Stimulated activated CD4-positive, alpha-beta T cell treated with anti-CD3 and anti-CD28 coated beads, Interleukin-2, amount 100 ng/mL, for 4 hours (primary cell): ENCODE data around the gene ZXDC.

ENCODE experiments used
- DNase-seq: peaks from one replicate; pipeline ENCODE4 v3.0.0-alpha.2; 2020; ENCODE audit warnings: low read depth

Gene ZXDC

DNA sequence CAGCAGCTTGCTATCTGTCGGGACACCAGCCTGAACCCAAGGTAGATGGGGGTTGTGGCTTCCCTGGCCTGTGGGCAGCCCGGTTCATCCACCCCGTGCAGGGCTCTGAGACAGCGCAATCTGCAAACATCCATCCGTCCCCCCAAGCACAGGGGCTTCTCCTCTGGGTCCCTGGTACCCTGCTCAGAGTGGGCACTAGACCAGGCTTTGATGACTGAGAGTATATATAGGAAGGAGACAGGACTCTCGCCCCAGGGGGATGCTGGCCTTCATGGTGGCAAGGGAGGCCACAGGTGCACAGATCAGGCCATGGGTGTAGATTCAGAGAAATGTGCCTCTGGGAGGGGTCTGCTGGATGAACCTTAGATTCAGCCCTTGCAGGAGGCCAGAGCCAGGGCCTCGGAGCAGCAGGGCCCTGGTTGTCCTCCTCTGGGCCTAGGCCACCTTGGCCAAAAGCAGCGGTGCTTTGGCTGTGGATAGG lies 40.7 kb downstream of the ZXDC start:
- no peak for DNase-seq

DNA sequence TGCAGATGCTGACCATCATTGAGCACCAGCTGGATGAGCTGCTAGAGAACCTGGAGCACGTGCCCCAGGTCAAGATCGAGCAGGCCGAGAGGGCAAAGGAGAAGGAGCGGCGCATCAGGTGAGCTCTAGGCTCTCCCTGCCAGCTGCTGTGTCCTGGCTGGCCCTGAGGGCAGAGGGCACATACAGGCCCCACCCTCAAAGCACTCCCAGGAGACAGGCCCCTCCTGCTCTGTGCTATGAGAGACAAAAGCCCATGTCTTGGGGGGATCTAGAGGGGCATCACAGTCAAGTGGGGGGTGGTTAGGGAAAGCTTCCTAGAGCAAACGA lies 41.5 kb downstream of the ZXDC start:
- DNase-seq: no peak

DNA sequence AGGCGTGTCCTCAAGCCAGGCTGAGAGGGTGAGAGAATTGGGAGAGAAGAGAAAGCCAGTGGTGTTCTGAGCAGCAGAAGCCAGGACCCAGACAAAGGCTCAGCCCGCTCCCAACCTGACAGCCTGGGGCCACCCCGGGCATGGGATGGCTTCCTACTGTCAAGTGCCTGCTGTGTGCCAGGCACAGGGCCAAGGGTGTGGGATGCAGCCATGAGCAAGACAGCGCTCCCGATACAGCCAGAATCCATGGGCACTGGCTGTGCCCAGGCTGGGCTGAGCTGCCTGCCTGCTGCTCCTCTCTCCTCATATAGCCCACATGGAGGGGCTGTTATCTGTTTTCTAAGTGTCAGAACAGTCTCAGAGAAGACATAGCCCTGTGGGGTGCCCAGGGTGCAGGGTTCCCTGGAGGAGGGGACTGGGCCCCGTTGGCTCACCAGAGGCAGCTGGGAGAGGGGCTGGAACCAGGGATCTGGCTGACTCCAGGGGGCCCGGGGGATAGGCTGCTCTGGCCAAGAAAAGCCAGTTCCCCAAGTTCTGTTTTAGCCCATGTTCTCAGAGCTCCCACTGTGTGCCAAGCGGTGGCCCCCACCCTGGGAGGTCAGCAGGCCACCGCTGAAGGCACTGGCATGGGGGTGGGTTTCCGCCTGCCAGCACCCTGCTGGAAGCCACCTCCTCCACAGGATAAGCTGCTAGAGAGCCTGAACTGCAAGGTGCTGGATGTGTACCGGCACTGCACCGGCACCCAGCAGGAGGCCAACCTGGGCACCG lies 42.0 kb downstream of the ZXDC start:
- no peak for DNase-seq

DNA sequence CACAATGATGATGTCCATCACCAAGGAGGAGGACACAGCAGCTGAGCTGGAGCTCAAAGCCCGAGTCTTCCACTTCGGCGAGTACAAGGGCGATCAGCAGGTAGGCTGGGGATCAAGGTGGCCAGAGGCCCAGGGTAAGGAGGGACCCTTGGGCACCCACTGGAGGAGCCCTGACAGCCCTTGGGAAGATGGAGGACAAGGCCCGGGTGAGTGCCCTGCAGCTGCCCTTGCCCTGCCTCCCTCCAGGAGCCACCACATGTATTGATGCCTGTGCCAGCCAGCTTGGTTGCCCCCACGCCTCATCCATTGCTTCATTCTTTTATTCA lies 42.6 kb downstream of the ZXDC start:
- DNase-seq: no peak

DNA sequence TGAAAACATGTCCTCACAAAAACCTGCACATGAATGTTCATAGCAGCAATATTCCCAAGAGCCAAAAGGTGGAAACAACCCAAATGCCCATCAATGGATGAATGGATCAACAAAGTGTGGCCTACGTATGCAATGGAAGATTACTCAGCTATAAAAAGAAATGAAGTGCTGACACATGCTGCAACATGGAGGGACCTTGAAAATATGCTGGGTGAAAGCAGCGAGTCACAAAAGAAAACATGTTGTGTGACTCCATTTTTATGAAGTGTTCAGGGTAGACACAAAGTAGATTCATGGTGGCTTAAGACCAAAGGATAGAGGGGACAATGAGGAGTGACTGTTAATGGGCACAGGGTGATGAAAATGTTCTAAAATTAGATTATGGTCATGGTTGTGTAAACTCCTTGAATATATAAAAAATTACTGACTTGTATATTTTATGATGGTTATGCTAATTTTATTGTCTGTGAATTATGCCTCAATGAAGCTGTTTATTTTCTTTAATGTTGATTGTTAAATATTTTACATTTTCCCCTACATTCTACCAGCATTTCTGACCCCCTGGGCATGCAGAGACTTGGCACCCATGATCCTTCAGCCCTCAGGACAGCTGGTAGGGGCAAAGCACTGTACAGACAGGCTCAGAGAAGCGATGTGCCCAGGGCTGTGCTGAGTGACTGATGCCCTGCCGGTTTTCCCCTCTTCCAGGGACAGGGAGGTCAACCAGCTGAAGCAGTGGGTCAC lies 43.2 kb downstream of the ZXDC start:
- DNase-seq: no peak

DNA sequence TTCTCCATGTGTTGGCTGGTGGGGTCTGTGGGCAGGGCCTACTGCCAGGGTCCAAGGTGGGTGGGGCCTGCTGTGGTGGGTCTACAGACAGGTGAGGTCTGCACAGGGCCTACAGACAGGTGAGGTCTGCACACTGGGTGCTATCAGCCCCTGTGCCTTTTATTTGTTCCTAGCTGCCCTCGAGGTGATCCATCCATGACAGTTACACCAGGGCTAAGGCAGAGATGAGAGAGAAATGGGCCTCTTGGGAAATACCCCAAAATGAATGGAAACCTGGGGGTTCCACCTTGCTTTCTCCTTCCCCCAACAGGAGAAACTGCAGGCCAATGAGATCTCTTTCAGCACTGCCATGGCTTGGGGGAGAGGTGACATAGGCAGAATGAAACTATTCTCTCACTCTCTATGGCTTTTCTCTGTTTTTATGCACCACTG lies 44.6 kb downstream of the ZXDC start:
- DNase-seq: no peak

DNA sequence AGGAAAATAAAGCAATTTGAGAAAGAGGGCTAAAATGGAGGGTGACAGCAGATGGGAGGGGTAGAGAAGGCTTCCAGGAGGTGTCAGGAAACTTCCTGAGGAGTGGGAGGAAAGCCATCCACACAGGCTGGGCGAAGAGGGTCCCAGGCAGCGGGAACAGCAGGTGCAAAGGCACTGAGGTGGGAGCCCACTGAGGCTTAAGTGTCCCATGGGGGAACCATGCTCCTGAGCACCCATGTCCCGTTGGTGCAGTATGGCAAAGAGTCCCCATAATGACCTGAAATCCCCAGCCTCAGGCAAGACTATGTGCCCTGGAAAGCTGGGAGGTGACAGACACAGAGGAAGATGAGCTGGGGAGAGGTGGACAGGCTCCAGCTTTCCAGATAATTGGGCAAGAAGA lies 50.9 kb downstream of the ZXDC start:
- no peak for DNase-seq

DNA sequence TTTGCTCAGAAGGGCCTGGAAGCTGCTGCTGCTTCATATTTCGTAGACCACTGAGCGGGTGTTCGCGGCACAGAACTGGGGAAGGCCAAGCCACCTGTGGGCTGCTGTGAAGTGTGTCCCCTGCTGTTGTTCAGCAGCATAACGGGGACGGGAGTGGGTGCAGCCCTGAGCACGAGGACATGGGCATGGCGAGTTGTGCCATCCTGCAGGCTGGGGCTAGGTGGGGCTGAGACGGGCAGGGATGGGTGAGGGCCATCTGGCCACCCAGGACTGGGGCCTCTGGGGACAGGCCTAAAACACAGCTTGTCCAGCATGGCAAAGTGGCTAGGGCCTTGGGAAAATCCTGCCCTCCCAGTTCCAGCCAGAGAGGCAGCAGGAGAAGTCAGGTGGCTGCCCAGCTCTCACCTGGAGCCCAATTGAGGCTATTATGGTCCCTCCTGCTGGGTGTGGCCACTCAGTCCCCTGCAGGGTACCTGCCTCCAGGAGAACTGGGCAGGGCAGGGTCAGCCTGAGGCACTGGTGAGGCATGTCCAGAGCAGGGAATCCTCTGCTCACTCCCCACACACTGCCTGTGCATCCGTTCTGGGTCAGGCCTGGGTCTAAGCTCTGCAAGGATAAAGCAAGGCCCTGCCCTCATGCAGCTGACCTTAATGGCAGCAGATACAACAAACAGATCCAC lies 51.5 kb downstream of the ZXDC start:
- DNase-seq: no peak

DNA sequence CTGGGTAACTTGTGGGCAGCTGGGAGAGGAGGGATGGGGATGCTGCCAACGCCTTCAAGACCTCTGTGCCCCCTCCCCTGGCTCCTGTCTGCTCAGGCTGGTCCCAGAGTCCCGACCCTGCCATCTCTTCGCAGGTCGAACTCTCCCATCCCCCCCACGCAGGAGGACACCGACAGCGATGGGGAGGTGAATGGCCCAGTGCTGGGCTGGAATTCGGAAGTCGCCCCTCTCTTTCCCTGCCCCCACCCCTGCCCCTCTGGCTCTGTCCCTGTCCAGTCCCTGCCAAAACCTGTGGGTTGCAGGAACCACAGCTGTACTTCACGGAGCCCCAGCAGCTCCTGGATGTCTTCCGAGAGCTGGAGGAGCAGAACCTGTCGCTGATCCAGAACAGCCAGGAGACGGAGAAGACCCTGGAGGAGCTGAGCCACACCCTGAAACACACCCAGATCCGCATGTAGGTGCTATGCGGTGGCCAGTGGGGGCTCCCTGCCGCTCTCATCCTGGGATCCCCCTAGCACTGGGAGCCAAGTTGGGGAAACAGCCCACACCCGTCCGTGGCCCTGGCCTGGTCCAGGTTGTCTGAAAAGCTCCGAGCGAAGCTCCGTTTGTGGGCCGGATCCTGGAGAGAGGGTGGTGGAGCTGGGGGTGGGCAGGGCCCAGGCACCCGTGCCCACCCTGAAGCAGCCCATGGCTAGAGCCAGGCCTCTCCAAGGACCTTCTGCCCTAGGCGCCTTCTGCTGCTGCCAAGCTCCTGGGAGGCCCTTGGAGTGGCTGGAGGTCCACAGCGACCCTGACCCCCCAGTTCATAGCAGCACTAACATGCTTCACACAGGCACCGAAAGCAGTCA lies 52.3 kb downstream of the ZXDC start:
- DNase-seq: no peak

DNA sequence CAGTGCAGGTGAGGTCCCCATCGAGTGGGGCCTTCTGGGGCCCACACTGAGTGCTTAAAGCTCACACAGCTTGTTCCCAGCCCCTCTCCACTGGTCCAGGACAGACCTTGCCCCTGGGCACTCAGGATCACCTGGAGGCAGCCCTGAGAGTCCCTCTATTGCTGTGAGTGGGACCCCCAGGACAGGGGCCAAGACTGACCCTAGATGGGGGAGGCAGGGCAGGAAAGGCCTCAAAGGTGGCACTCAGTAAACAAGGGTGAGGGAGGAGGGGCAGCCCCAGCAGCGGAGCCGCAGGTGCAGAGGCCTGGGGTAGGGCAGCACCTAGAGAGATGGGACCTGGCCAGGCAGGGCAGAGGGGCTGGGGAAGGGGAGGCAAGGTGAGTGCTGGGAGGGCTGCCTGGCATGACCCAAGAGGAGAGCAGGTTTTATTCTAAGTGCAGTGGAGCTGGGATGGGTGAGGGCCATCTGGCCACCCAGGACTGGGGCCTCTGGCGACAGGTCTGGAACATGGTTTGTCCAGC lies 53.1 kb downstream of the ZXDC start:
- no peak for DNase-seq

DNA sequence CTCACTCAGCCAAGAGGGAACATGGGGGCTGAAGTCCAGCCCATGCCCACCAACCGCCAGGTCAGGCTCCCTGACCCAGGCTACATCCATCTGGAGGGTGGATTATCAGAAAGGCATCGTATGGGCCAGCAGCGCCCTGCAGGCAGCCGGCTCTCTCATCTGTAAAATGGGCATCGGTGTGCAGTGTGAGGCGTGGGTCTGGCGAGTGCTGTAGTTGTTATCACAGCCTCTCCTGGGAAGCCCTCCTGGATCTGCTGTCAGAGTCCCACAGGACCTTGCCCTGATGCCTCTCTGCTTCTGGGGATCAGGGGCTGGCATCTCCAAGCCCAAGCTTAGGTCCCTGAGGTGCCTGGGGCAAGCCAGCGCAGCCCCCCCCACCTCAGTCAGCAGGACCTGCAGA lies 53.6 kb downstream of the ZXDC start:
- no peak for DNase-seq

DNA sequence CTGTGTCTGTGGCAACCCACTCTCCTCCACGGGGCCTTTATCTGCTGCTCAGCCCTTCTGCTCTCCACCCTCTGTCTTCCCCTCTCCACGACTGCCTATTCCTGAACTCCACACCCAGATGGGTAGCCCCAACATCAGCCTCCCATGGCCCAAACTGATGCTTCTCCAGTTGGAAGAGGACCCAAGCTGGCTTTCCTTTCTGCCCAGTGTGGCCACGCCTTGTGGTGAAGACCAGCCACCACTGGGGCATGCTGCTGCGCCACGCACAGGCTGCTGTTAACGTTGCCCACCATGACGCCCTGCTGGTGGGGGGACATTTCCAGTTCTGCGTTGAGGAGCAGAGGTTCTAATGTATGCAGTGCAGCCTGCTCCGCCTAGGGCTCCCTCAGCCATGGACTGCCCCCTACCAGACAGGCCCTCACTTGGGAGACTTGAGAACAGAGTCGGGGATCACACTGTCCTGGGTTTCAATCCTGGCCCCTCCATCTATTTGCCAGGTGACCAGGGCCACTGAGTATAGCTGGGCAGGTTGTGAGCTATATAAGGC lies 54.0 kb downstream of the ZXDC start:
- DNase-seq: no peak

DNA sequence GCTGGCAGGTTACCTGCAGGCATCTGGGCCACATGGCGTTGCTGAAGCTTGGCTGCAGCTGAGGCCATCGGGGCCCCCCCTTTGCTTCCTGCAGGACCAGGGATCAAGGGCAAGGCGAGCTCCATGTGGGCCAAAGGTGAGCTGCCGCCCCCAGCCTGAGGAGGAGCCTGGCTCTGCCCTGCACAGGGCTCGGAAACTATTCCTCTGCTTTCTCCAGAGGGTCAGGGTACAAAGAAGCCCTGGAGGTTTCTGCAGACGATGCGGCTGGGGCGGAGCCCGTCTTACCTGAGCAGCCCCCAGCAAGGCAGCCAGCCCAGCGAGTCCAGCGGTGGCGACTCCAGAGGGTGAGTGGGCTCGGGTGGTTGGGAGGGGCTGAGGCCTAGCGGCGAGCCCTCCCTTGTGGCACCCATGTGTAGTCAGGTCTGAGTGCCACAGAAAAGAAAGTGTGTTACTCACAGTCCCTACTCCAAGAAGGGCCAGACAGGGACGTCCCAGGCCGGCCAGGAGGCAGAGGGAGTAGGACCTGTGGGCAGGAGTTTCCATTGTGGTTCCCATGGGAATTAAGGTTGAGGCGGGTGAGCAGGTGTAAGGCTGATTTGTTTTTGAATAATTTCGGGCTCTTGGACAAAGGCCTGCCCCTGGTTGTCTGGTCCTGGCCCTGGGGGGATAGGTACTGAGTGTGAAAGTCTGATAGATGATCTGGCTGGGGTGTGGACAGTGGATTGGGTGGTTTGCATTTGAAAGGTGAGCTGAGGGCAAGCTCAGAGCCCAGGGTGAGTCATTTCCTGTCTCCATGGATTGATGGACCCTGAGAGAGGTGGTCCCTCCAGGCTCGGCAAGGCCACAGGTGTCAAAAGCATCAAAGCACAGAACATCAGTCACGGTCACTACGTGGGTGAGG lies 55.6 kb downstream of the ZXDC start:
- no peak for DNase-seq

DNA sequence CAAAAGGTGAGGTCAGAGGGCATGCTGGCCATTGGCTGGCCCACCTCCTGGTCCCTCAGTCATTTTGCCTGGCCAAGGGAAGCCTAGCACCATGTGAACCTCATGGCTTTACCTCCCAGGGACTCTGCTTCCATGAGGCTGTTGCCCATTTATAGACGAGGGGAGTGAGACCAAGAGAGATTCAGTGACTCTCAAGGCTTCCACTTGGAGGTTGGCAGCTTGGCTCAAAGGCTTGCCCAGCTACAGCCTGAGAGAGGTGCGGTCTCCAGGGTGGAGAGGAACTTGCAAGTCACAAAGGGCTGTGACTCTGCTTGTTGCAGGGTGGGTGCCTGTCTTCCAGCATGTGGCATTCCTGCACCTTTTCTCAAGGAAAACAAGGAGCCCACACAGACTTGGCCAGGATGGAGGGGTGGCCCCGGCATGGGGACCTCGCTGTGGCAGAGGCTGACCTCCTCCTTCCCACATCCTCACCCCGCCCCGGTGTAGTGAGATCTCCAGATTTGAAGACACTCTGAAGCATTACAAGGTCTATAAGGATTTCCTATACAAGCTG lies 56.5 kb downstream of the ZXDC start:
- DNase-seq: no peak

DNA sequence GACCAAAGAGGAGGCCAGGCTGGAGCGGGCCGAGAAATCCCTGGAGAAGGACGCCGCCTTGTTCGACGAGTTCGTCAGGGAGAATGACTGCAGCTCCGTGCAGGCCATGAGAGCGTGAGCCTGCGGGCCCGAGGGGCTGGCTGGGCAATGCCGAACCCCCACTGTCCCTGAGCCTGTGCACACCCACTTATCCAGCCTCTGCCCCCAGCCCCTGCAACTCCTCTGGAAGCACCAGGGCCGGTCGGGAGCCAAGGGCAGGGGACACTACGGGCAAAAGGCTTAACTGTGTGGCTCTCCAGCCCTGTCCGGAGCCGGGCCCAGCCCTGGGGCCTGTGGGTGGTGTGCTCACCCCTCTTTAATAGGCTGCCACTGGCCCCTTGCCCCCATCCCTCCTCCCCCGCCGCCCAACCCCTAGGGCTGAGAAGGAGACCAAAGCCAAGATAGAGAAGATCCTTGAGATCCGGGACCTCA lies 57.0 kb downstream of the ZXDC start:
- DNase-seq: no peak

DNA sequence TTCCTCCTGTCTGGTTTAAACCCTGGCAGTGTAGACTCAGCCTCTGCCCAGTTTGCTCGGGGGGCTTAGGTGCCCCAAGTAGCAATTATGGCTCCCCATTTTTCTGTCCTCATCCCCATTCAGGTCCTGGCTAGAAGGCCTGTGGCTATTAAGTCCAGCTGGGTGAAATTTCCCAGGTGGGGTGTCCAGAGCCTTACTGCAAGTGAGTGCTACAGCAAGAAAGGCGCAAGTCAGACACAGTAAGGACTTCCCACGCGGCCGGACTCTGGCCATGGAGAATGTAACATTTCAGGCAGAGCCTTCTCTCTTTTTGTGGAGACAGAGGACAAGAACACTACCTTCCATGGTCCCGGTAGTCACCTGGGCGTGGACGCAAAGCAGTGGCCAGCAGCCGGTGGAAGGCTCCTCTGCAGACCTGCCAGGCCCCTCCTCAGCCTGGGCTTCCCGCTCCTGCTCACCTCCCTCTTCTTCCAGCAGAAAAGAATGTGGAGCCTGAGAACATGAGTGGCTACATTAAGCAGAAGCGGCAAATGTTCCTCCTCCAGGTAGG lies 57.6 kb downstream of the ZXDC start:
- no peak for DNase-seq

DNA sequence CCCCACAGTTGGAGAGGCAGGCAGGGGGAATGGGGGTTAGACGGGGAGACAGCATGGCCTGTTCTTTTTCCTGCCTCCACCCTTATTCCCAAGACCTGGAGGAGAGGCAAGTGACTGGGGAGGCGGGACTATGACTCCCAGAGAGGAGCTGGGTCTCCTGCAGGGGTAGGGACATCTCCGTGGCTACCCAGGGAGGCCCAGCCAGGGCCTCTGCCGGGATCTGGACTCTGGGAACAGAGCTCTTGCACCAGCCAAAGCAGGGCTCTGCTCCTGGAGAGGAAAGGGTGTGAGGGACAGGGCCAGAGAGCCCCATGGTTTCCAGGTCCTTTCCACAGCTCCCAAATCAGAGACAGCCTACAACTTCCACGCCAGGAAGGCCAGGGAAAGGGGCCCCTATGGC lies 58.2 kb downstream of the ZXDC start:
- no peak for DNase-seq

DNA sequence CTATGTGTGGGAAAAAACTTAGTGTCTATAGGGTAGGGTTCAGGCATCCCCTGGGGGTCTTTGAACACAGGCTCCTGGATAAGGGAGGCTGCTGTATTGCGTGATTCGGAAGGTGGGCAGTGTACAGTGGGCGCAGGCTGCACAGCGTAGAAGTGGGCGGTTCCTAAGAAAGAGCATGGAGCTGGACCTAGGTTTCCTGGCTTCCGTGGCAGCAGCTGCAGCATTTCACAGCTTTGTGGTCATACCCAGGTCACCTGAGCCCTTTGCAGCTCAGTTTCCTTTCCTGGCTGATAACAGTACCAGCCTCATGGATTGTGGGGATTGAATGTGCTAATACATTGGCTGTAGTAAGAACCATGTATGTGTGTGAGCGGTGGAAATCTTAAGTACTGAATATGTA lies 58.7 kb downstream of the ZXDC start:
- DNase-seq: no peak

DNA sequence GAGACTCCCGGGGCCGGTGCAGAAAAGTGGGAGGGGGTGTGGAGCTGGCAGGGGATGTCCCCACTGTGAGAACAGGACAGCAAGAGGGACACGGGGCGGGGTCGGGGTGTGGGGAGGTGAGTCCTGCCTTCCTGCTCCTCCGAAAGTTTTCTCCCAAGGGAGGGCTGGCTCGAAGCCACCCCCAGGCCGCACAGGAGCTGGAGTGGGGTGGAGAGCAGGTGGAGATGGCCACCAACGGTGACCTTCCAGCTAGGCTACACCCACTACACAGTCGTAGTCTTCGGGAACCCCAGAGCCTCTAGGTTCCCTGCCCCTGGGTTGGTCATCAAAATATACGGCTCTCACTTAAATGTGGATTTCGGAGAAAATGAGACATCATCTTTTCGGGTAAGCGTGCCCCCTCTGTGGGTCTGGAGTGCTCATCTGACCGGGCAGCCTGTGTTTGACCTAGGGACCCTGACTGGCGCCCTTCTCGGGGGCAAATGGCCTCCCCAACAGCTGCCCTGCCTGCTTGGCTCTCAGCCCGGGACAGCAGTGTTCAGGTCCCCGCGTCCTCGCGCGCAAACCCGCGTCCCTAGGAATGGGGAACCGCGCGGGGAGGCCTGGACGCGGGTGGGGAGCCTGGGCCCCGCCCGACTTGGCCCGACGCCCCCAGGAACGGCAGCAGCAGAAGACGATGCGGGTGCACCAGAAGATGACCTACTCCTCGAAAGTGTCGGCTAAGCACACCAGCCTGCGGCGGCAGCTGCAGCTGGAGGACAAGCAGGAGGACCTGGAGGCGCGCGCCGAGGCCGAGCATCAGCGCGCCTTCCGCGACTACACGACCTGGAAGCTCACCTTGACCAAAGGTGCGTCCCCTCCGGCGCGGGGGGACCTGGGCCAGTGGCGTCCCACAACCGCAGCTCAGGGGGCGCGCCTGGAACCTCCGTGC lies 59.8 kb downstream of the ZXDC start:
- no peak for DNase-seq
